NCI-H82 (cell line): ENCODE results near the gene H2AZ2.
A peak's percentile ranks its signal among the peaks of the same experiment; 100 is the strongest.
"Not testable (repeated sequence)": the region's sequence is repeated elsewhere in the genome, so short reads cannot be mapped to it uniquely, and the experiment has no call there.

Source experiments
- DNase-seq: peaks from one replicate; lab custom pipeline; 2025; lab: John Stamatoyannopoulos, UW

H2AZ2 gene

GRCh38 chr7:44814919-44815318, 33.0 kb downstream of the H2AZ2 start:
- no peak for DNase-seq

- no peak for DNase-seq
These were observed 36.3 kb downstream of the H2AZ2 start for GRCh38 chr7:44811571-44811970.

GRCh38 chr7:44811093-44811492, 36.8 kb downstream of the H2AZ2 start:
- DNase-seq, result no peak

- DNase-seq, result no peak
These were observed 38.9 kb downstream of the H2AZ2 start for GRCh38 chr7:44808914-44809393.

- no peak for DNase-seq
These were observed 41.9 kb downstream of the H2AZ2 start for GRCh38 chr7:44805950-44806349.

- DNase-seq, result not testable (repeated sequence)
These were observed 43.9 kb downstream of the H2AZ2 start for GRCh38 chr7:44803828-44804519.

- peak; percentile 20 for DNase-seq
These were observed 45.4 kb downstream of the H2AZ2 start for GRCh38 chr7:44802418-44803025.

GRCh38 chr7:44801890-44802289, 46.0 kb downstream of the H2AZ2 start:
- DNase-seq, result no peak

- DNase-seq, result no peak
These were observed 47.9 kb downstream of the H2AZ2 start for GRCh38 chr7:44799939-44800338.

GRCh38 chr7:44798649-44799305, 49.1 kb downstream of the H2AZ2 start:
- no peak for DNase-seq

GRCh38 chr7:44797329-44798258, 50.3 kb downstream of the H2AZ2 start:
- peak; percentile 87 for DNase-seq

GRCh38 chr7:44796504-44797328, 51.2 kb downstream of the H2AZ2 start, which contains the start of gene PPIA:
Gene PPIA, plus strand, starts transcription at chr7:44796681. Its CDS starts 44 bp downstream, at chr7:44796725.
- peak; percentile 98 for DNase-seq

GRCh38 chr7:44796034-44796503, 51.8 kb downstream of the H2AZ2 start:
- DNase-seq, result no peak

GRCh38 chr7:44794331-44794730, 53.6 kb downstream of the H2AZ2 start:
- no peak for DNase-seq

- DNase-seq, result no peak
These were observed 54.0 kb downstream of the H2AZ2 start for GRCh38 chr7:44793919-44794318.

GRCh38 chr7:44791278-44792219, 56.3 kb downstream of the H2AZ2 start:
- no peak for DNase-seq

- no peak for DNase-seq
These were observed 57.9 kb downstream of the H2AZ2 start for GRCh38 chr7:44789990-44790389.

GRCh38 chr7:44787762-44788161, 60.1 kb downstream of the H2AZ2 start:
- DNase-seq, result no peak

GRCh38 chr7:44787041-44787440, 60.8 kb downstream of the H2AZ2 start:
- DNase-seq, result no peak

- DNase-seq, result not testable (repeated sequence)
These were observed 62.7 kb downstream of the H2AZ2 start for GRCh38 chr7:44785218-44785617.
